Mucosa of stomach (tissue), 1 donor: ENCODE measurements around the gene RHBDF1.
"Not testable (repeated sequence)": the region's sequence is repeated elsewhere in the genome, so short reads cannot be mapped to it uniquely, and the experiment has no call there.

Source experiments
- H3K27me3 ChIP-seq: one replicate; pipeline ENCODE4 v1.7.0; 2013; ENCODE audit warnings: mild to moderate bottlenecking, low read length; ENCODE audit not compliant: control insufficient read depth, insufficient read depth
- H3K36me3 ChIP-seq: one replicate; pipeline ENCODE4 v1.7.0; 2013; ENCODE audit warnings: low read length; ENCODE audit not compliant: control insufficient read depth, insufficient read depth
- H3K4me1 ChIP-seq: one replicate; pipeline ENCODE4 v1.7.0; 2013; ENCODE audit warnings: mild to moderate bottlenecking, low read length; ENCODE audit not compliant: control insufficient read depth, insufficient read depth
- H3K4me3 ChIP-seq: one replicate; pipeline ENCODE4 v1.7.0; 2013; ENCODE audit warnings: low read length
- H3K9ac ChIP-seq: one replicate; pipeline ENCODE4 v1.7.0; 2013; ENCODE audit warnings: mild to moderate bottlenecking, low read length, moderate library complexity
- H3K9me3 ChIP-seq: one replicate; pipeline ENCODE4 v1.7.0; 2013; ENCODE audit warnings: mild to moderate bottlenecking, low read length, moderate library complexity; ENCODE audit not compliant: control insufficient read depth
- donor health status: Pancreatic carcinoma.

The RHBDF1 gene

GRCh38 chr16:59440-60059, 12.9 kb downstream of the RHBDF1 start:
- H3K4me3 ChIP-seq = no peak overlapping the region
- H3K9me3 ChIP-seq = no peaks in the 10 kb centered on the region
- H3K4me1 ChIP-seq = no peaks in the 10 kb centered on the region
- H3K27me3 ChIP-seq = no peaks in the 10 kb centered on the region
- H3K9ac ChIP-seq = no peak overlapping the region
- peaks cover 13% of the 10 kb centered on the region for H3K36me3 ChIP-seq

- Histone ChIP-seq H3K36me3 (peaks cover 13% of the 10 kb centered on the region), H3K4me1 (peaks cover 5% of the 10 kb centered on the region), H3K4me3 (no peak overlapping the region)
Observed at GRCh38 chr16:58491-59439, 13.7 kb downstream of the RHBDF1 start.

GRCh38 chr16:57711-58110, 14.7 kb downstream of the RHBDF1 start:
- Histone ChIP-seq H3K36me3 (peaks cover 13% of the 10 kb centered on the region), H3K9me3 (no peaks in the 10 kb centered on the region), H3K4me1 (peaks cover 5% of the 10 kb centered on the region), H3K9ac (no peak overlapping the region), H3K27me3 (no peaks in the 10 kb centered on the region), H3K4me3 (no peak overlapping the region)

More at GRCh38 chr16:58491-59439, 13.7 kb downstream of the RHBDF1 start:
- no peaks in the 10 kb centered on the region for H3K27me3 ChIP-seq
- H3K9ac ChIP-seq = no peak overlapping the region
- H3K9me3 ChIP-seq = no peaks in the 10 kb centered on the region

GRCh38 chr16:56231-56927, 16.1 kb downstream of the RHBDF1 start:
- Histone ChIP-seq H3K36me3 (peaks cover 13% of the 10 kb centered on the region), H3K9ac (no peak overlapping the region), H3K4me3 (no peak overlapping the region), H3K27me3 (no peaks in the 10 kb centered on the region), H3K4me1 (peaks cover 7% of the 10 kb centered on the region), H3K9me3 (no peaks in the 10 kb centered on the region)

- peaks cover 14% of the 10 kb centered on the region for H3K4me1 ChIP-seq
Observed at GRCh38 chr16:55571-56136, 16.8 kb downstream of the RHBDF1 start.

GRCh38 chr16:54237-54581, 18.2 kb downstream of the RHBDF1 start:
- peak overlapping the region; percentile 60 for H3K4me3 ChIP-seq
- peaks cover 14% of the 10 kb centered on the region for H3K4me1 ChIP-seq
- peak overlapping the region; percentile 80 for H3K9ac ChIP-seq
- peaks cover 13% of the 10 kb centered on the region for H3K36me3 ChIP-seq
- no peaks in the 10 kb centered on the region for H3K27me3 ChIP-seq
- no peaks in the 10 kb centered on the region for H3K9me3 ChIP-seq

More at GRCh38 chr16:55571-56136, 16.8 kb downstream of the RHBDF1 start:
- Histone ChIP-seq H3K9me3 (no peaks in the 10 kb centered on the region), H3K27me3 (no peaks in the 10 kb centered on the region), H3K9ac (no peak overlapping the region), H3K36me3 (peaks cover 13% of the 10 kb centered on the region), H3K4me3 (no peak overlapping the region)

GRCh38 chr16:53346-54236, 18.8 kb downstream of the RHBDF1 start, which contains the start of the genes POLR3K and SNRNP25:
POLR3K (minus strand) TSS chr16:53608; CDS start chr16:53586, 22 bp downstream.
SNRNP25 (plus strand) TSS chr16:53828; CDS start chr16:54017, 189 bp downstream.
- H3K36me3 ChIP-seq = peaks cover 13% of the 10 kb centered on the region

GRCh38 chr16:50769-51591, 21.5 kb downstream of the RHBDF1 start:
- Histone ChIP-seq H3K27me3 (no peaks in the 10 kb centered on the region), H3K36me3 (peaks cover 8% of the 10 kb centered on the region), H3K9me3 (no peaks in the 10 kb centered on the region), H3K4me3 (no peak overlapping the region), H3K4me1 (peaks cover 15% of the 10 kb centered on the region), H3K9ac (no peak overlapping the region)

More at GRCh38 chr16:53346-54236, 18.8 kb downstream of the RHBDF1 start, which contains the start of the genes POLR3K and SNRNP25:
- Histone ChIP-seq H3K9ac (peak within 1 kb of the TSS; percentile 80), H3K9me3 (no peaks in the 10 kb centered on the region), H3K4me3 (peak within 1 kb of the TSS; percentile 90), H3K27me3 (no peaks in the 10 kb centered on the region), H3K4me1 (peaks cover 14% of the 10 kb centered on the region)

GRCh38 chr16:47234-47633, 25.2 kb downstream of the RHBDF1 start:
- Histone ChIP-seq H3K27me3 (no peaks in the 10 kb centered on the region), H3K4me3 (no peak overlapping the region), H3K36me3 (peaks cover 4% of the 10 kb centered on the region), H3K9ac (no peak overlapping the region), H3K4me1 (peaks cover 25% of the 10 kb centered on the region), H3K9me3 (no peaks in the 10 kb centered on the region)

- H3K4me3 ChIP-seq, H3K9ac ChIP-seq, H3K27me3 ChIP-seq, H3K9me3 ChIP-seq, H3K36me3 ChIP-seq: not testable (repeated sequence)
- peaks cover 24% of the 10 kb centered on the region for H3K4me1 ChIP-seq
Observed at GRCh38 chr16:46510-46909, 25.9 kb downstream of the RHBDF1 start.
